Measurements from ENCODE around the gene PTPN11.
"Not testable (repeated sequence)": the region's sequence is repeated elsewhere in the genome, so short reads cannot be mapped to it uniquely, and the experiment has no call there.

The PTPN11 gene

GRCh38 chr12:112413855-112414625, 4.7 kb upstream of the PTPN11 start:
- no peak overlapping the region for H3K4me2 ChIP-seq (ENCODE audit: low read depth, low read length, poor library complexity, severe bottlenecking)

DNA sequence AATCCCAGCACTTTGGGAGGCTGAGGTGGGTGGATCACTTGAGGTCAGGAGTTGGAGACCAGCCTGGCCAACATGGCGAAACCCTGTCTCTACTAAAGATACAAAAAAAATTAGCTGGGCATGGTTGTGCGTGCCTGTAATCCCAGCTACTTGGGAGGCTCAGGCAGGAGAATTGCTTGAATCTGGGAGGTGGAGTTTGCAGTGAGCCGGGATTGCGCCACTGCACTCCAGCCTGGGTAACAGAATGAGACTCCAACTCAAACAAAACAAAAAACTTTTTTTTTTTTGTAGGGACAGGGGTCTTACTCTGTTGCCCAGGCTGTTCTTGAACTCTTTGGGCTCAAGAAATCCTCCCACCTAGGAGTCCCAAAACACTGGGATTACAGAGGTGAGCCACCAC, 3.3 kb upstream of the PTPN11 start:
- not testable (repeated sequence) for H3K9me3 ChIP-seq (ENCODE audit: insufficient read depth, low read depth, low read length); H3K27me3 ChIP-seq (ENCODE audit: insufficient read depth, low read length, poor library complexity, severe bottlenecking)

More at GRCh38 chr12:112413855-112414625, 4.7 kb upstream of the PTPN11 start:
- H3F3A ChIP-seq (ENCODE audit: low read depth): no peaks in the 10 kb centered on the region
- peaks cover 10% of the 10 kb centered on the region for H3K79me2 ChIP-seq (ENCODE audit: insufficient read depth, low read length)
- no peaks in the 10 kb centered on the region for H3K9me2 ChIP-seq (replicated peaks; ENCODE audit: low read depth, low read length)
- TF ChIP-seq EZH2phosphoT487 (IDR thresholded peaks at IDR 0.05; ENCODE audit: borderline replicate concordance): no peak
- TF ChIP-seq, protein P1, sequence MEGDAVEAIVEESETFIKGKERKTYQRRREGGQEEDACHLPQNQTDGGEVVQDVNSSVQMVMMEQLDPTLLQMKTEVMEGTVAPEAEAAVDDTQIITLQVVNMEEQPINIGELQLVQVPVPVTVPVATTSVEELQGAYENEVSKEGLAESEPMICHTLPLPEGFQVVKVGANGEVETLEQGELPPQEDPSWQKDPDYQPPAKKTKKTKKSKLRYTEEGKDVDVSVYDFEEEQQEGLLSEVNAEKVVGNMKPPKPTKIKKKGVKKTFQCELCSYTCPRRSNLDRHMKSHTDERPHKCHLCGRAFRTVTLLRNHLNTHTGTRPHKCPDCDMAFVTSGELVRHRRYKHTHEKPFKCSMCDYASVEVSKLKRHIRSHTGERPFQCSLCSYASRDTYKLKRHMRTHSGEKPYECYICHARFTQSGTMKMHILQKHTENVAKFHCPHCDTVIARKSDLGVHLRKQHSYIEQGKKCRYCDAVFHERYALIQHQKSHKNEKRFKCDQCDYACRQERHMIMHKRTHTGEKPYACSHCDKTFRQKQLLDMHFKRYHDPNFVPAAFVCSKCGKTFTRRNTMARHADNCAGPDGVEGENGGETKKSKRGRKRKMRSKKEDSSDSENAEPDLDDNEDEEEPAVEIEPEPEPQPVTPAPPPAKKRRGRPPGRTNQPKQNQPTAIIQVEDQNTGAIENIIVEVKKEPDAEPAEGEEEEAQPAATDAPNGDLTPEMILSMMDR (conservative IDR thresholded peaks at IDR 0.05; ENCODE audit: low read length): no peak
- peaks cover 3% of the 10 kb centered on the region for H4K20me1 ChIP-seq (ENCODE audit: insufficient read depth, low read length, poor library complexity, severe bottlenecking)
- no peak overlapping the region for H3K4me3 ChIP-seq (ENCODE audit: low read length, poor library complexity, severe bottlenecking)
- H3K27me3 ChIP-seq (ENCODE audit: insufficient read depth, low read length, poor library complexity, severe bottlenecking): peaks cover 4% of the 10 kb centered on the region
- no peaks in the 10 kb centered on the region; the same call in 1 of the 2 replicates for H3K36me3 ChIP-seq (ENCODE audit: insufficient read depth, low read length)
- H2AFZ ChIP-seq (ENCODE audit: low read length): peak overlapping the region; percentile 7
- no peaks in the 10 kb centered on the region for H3K9me3 ChIP-seq (ENCODE audit: insufficient read depth, low read depth, low read length)
- H3K4me1 ChIP-seq (ENCODE audit: insufficient read depth, low read length, poor library complexity, severe bottlenecking): no peaks in the 10 kb centered on the region
- no peak overlapping the region for H3K9ac ChIP-seq (ENCODE audit: low read depth, low read length, poor library complexity, severe bottlenecking)

GRCh38 chr12:112418273-112418607, 507 bp upstream of the PTPN11 start:
- Histone ChIP-seq H3K9me2 (replicated peaks; ENCODE audit: low read depth, low read length) (no peaks in the 10 kb centered on the region), H3K79me2 (ENCODE audit: insufficient read depth, low read length) (peaks cover 48% of the 10 kb centered on the region), H3K4me2 (ENCODE audit: low read depth, low read length, poor library complexity, severe bottlenecking) (peak overlapping the region; percentile 99), H3K9me3 (ENCODE audit: insufficient read depth, low read depth, low read length) (no peaks in the 10 kb centered on the region), H3K36me3 (ENCODE audit: insufficient read depth, low read length) (no peaks in the 10 kb centered on the region), H3K4me3 (ENCODE audit: low read length, poor library complexity, severe bottlenecking) (peak overlapping the region; percentile 94), H3F3A (ENCODE audit: low read depth) (no peaks in the 10 kb centered on the region), H2AFZ (ENCODE audit: low read length) (peak overlapping the region; percentile 91), H3K27me3 (ENCODE audit: insufficient read depth, low read length, poor library complexity, severe bottlenecking) (no peaks in the 10 kb centered on the region), H3K9ac (ENCODE audit: low read depth, low read length, poor library complexity, severe bottlenecking) (peak overlapping the region; percentile 87), H3K4me1 (ENCODE audit: insufficient read depth, low read length, poor library complexity, severe bottlenecking) (peaks cover 34% of the 10 kb centered on the region), H4K20me1 (ENCODE audit: insufficient read depth, low read length, poor library complexity, severe bottlenecking) (peaks cover 37% of the 10 kb centered on the region)
- TF ChIP-seq EZH2phosphoT487 (IDR thresholded peaks at IDR 0.05; ENCODE audit: borderline replicate concordance): no peak
- TF ChIP-seq, protein P1 (conservative IDR thresholded peaks at IDR 0.05; ENCODE audit: low read length): no peak

More for the DNA sequence above, 3.3 kb upstream of the PTPN11 start:
- Histone ChIP-seq H3K79me2 (ENCODE audit: insufficient read depth, low read length) (peaks cover 20% of the 10 kb centered on the region), H4K20me1 (ENCODE audit: insufficient read depth, low read length, poor library complexity, severe bottlenecking) (peaks cover 11% of the 10 kb centered on the region)
- H3K4me2 ChIP-seq (ENCODE audit: low read depth, low read length, poor library complexity, severe bottlenecking); H2AFZ ChIP-seq (ENCODE audit: low read length); H3K36me3 ChIP-seq (ENCODE audit: insufficient read depth, low read length); H3F3A ChIP-seq (ENCODE audit: low read depth); H3K9ac ChIP-seq (ENCODE audit: low read depth, low read length, poor library complexity, severe bottlenecking); H3K4me3 ChIP-seq (ENCODE audit: low read length, poor library complexity, severe bottlenecking); H3K9me2 ChIP-seq (replicated peaks; ENCODE audit: low read depth, low read length); H3K4me1 ChIP-seq (ENCODE audit: insufficient read depth, low read length, poor library complexity, severe bottlenecking): not testable (repeated sequence)
